Measurements from ENCODE around the gene TRIM65.

Gene TRIM65

DNA sequence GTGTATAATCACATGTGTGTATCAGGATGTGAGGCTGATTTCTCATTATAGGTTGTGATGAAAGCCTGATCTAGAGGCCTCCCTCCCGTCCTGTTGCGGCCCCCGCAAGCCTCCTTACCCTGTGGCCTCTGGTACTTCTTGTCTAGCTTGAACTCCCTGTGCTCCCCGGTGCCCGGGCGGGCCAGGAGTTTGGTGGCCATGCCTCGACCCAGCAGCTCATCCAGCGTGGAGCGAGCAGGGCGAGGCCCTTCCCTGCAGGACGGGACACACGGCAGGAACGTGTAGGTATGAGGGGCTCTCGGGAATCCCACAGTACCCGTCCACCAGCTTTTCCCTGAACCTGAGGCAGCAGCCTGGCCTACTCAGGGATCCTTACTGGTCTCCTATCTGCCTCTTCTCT, 29.2 kb upstream of the TRIM65 start:
- Histone ChIP-seq H3K9ac (ENCODE audit: low read length) (no peak overlapping the region), H3K4me3 (ENCODE audit: low read length) (no peak overlapping the region), H3K27ac (ENCODE audit: low read length) (no peak overlapping the region), H3K4me2 (ENCODE audit: low read length) (no peak overlapping the region), H3K36me3 (replicated peaks; ENCODE audit: low read depth, low read length) (no peaks in the 10 kb centered on the region), H3K9me3 (ENCODE audit: insufficient read depth, low read length) (no peaks in the 10 kb centered on the region), H4K20me1 (ENCODE audit: insufficient read depth, low read length) (no peaks in the 10 kb centered on the region), H3K79me2 (ENCODE audit: low read length) (no peaks in the 10 kb centered on the region), H3K27me3 (ENCODE audit: low read depth, low read length) (no peaks in the 10 kb centered on the region), H2AFZ (ENCODE audit: low read depth, low read length) (no peak overlapping the region), H3K4me1 (ENCODE audit: low read length) (no peaks in the 10 kb centered on the region)
- no peak for TF ChIP-seq EZH2phosphoT487 (IDR thresholded peaks at IDR 0.05; ENCODE audit: low read depth)

GRCh38 chr17:75925103-75925502, 28.4 kb upstream of the TRIM65 start:
- H3K36me3 ChIP-seq (replicated peaks; ENCODE audit: low read depth, low read length): no peaks in the 10 kb centered on the region
- H3K4me3 ChIP-seq (ENCODE audit: low read length): no peak overlapping the region
- H3K27ac ChIP-seq (ENCODE audit: low read length): no peak overlapping the region
- H4K20me1 ChIP-seq (ENCODE audit: insufficient read depth, low read length): no peaks in the 10 kb centered on the region
- no peak for TF ChIP-seq EZH2phosphoT487 (IDR thresholded peaks at IDR 0.05; ENCODE audit: low read depth)
- no peak for TF ChIP-seq CTCF (IDR thresholded peaks at IDR 0.05; ENCODE audit: low read depth, low read length)
- no peak overlapping the region for H3K4me2 ChIP-seq (ENCODE audit: low read length)
- H3K79me2 ChIP-seq (ENCODE audit: low read length): no peaks in the 10 kb centered on the region
- no peaks in the 10 kb centered on the region for H3K27me3 ChIP-seq (ENCODE audit: low read depth, low read length)
- H2AFZ ChIP-seq (ENCODE audit: low read depth, low read length): no peak overlapping the region
- no peak overlapping the region for H3K9ac ChIP-seq (ENCODE audit: low read length)
- H3K4me1 ChIP-seq (ENCODE audit: low read length): no peaks in the 10 kb centered on the region
- no peaks in the 10 kb centered on the region for H3K9me3 ChIP-seq (ENCODE audit: insufficient read depth, low read length)

GRCh38 chr17:75922963-75923874, 26.5 kb upstream of the TRIM65 start:
- Histone ChIP-seq H3K36me3 (replicated peaks; ENCODE audit: low read depth, low read length) (no peaks in the 10 kb centered on the region), H2AFZ (ENCODE audit: low read depth, low read length) (no peak overlapping the region), H3K9ac (ENCODE audit: low read length) (no peak overlapping the region), H4K20me1 (ENCODE audit: insufficient read depth, low read length) (no peaks in the 10 kb centered on the region), H3K4me3 (ENCODE audit: low read length) (no peak overlapping the region), H3K27me3 (ENCODE audit: low read depth, low read length) (no peaks in the 10 kb centered on the region), H3K4me2 (ENCODE audit: low read length) (no peak overlapping the region), H3K79me2 (ENCODE audit: low read length) (no peaks in the 10 kb centered on the region), H3K9me3 (ENCODE audit: insufficient read depth, low read length) (no peaks in the 10 kb centered on the region), H3K27ac (ENCODE audit: low read length) (no peak overlapping the region), H3K4me1 (ENCODE audit: low read length) (no peaks in the 10 kb centered on the region)
- TF ChIP-seq CTCF (IDR thresholded peaks at IDR 0.05; ENCODE audit: low read depth, low read length) (no peak), EZH2phosphoT487 (IDR thresholded peaks at IDR 0.05; ENCODE audit: low read depth) (no peak)

GRCh38 chr17:75922173-75922961, 25.6 kb upstream of the TRIM65 start:
- Histone ChIP-seq H3K9me3 (ENCODE audit: insufficient read depth, low read length) (no peaks in the 10 kb centered on the region), H3K4me3 (ENCODE audit: low read length) (no peak overlapping the region), H4K20me1 (ENCODE audit: insufficient read depth, low read length) (no peaks in the 10 kb centered on the region), H2AFZ (ENCODE audit: low read depth, low read length) (no peak overlapping the region), H3K4me1 (ENCODE audit: low read length) (no peaks in the 10 kb centered on the region), H3K4me2 (ENCODE audit: low read length) (no peak overlapping the region), H3K27ac (ENCODE audit: low read length) (no peak overlapping the region), H3K27me3 (ENCODE audit: low read depth, low read length) (no peaks in the 10 kb centered on the region), H3K9ac (ENCODE audit: low read length) (no peak overlapping the region), H3K36me3 (replicated peaks; ENCODE audit: low read depth, low read length) (no peaks in the 10 kb centered on the region), H3K79me2 (ENCODE audit: low read length) (no peaks in the 10 kb centered on the region)
- no peak for TF ChIP-seq EZH2phosphoT487 (IDR thresholded peaks at IDR 0.05; ENCODE audit: low read depth)
- no peak for TF ChIP-seq CTCF (IDR thresholded peaks at IDR 0.05; ENCODE audit: low read depth, low read length)

All from OCI-LY3 (cell line).